HG02610 (cell line): ENCODE measurements around the gene CAMK1D.

ENCODE experiments used
- ATAC-seq: cut with Tn5 transposase; IDR thresholded peaks from one replicate; pipeline ENCODE4 v1.9.1; 2021; ENCODE audit warnings: mild to moderate bottlenecking, moderate library complexity; ENCODE audit not compliant: unreplicated experiment

The CAMK1D gene

DNA sequence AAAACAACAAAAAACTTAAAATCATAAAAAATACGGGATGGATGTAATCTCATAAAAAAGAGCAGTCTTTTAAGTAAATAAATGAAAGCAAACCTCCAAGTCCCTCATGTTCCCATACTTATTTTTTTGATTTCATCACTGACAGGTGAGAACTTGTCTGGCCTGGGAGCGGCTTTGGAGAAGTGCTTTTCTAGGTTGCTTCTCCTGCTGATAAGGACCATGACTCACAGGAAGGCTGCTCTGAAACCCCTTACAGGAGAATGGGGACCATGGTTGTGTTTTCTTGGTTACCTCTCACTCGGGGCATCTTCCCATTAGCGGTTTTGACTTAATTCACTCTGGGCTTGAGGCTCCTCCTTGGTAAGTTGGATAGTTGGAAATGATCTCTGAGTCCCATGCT is 237.4 kb downstream of the CAMK1D start:
- no peak for ATAC-seq

DNA sequence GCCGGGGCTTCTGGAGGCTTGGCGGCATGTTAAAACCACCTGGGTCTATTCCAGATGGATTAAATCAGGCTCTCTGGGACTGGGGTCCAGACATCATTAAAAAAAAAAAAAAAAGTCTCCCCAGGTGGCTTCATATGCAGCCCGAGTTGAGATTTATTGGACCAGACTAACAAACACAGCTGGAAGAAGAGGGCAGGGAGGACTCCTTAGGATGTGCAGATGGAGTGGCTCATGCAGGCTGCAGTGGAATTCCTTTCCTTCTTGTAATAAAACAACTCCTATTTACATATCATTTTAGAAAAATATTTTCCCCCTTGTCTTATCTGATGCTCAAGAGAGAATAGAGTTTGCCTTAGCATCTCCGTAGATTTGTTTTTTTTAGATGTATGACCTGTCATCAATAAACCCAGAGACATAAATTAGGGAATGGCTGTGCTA is 238.1 kb downstream of the CAMK1D start:
- no peak for ATAC-seq

DNA sequence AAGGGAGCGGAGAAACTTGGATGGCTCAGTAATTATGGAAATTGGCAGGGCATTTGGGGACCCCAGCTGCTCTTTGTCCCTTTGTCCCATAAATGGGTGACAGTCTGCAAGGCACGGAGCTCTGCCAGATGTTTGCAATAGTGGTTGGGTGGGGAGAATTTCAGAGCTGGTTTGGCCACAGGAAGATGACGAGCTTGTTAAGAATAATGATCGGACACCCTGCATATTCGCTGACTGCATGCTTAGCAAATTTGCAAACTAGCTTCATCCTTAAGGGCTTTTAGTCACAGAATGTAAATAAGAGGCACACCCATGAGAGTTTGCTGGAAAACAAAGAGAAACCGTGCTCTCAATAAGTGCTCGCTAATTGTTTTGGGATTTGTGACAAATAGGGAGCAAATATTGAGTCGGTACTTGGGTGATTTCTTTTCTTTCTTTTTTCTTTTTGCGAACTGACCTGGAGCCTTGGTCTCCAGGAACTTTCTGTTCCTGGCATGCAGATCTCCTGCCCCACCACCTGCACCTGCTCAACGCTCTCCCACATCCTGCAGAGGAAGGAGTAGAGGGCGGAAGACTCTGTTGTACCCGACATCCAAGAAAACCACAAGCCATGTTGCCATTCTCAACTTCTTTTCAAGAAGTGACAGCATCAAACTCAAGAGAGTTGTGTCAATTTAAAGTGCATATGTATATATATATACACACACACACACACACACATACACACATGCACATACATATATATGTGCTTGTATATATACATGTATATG is 238.9 kb downstream of the CAMK1D start:
- no peak for ATAC-seq

DNA sequence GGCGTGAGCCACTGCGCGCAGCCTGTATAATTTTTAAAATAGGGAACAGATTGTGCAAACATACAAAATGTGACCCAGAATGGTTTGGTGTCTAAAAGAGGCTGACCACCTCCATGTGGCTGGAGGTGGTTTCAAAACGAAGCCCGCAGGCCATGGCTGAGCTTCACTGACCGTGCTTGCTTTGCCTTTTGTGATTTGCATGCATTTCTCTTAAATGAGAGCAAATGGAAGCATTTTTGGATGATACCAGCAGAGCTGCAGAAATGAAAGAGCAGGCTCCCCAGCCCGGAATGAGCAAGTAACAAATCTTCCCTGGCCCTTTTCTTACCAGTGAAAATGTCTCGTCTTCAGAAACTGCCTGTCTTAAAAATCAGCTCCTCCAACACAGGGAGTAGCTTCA is 239.9 kb downstream of the CAMK1D start:
- no peak for ATAC-seq

DNA sequence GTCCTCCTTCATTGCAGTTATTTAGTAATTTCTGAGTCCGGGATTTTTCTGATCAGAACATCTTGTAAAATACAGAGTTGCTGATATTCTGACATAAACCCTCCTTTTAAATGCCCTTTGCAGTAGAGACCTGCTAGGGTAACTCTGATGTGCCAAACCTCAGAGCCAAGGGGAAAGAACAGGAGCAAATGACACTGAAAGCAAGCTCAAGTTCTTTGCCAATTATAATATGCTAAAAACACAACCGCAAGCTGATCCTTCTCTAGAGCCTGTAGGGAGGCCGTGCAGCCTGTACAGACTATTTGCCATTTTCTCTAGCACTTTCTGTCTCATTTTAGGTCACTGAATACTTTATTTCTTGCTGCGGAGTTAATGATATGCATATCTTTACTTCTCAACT is 240.4 kb downstream of the CAMK1D start:
- no peak for ATAC-seq

DNA sequence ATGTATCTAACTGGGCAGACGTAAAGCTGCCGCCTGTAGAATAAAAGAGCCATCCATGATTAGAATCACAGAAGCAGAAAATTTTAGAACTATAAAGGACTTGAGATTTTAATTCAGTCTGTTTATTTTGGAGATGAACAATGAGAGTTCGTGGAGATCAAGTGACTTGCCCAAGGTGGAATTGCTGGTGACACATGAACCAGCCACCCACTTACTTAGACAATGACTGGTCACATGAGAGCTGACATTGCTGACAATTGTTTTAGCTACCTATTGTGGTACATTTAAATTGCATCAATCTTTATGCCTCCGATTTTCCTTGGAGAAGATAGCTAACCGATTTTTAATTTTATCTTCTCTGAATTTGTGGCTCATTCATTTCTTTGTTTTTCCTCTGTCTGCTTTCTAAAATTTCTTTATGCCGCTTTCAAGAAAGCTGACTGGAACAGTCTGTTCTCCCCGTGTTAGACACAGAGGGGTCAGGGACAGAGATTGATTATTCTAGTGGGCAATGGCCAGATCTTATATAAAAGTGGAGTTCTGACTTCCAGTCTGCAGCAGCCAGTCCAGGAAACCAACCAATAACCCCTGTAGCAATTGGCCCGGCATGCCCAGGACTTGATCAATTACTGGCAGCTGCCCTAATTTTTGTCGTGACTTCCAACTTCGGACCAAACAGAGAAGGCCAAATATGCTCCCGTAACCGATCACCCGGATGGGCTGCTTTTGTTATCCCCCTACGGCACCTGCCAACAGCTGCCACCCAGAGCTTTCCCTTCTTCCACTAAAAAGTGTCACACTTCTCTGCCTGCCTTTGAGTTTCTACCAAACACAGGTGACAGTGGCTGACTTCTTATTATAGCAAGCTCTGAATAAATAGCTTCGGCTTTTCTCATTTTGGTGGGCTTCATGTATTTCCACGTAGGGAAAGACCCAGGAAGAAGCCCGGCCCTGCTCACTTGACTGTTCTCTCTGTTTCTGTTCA is 241.6 kb downstream of the CAMK1D start:
- no peak for ATAC-seq

DNA sequence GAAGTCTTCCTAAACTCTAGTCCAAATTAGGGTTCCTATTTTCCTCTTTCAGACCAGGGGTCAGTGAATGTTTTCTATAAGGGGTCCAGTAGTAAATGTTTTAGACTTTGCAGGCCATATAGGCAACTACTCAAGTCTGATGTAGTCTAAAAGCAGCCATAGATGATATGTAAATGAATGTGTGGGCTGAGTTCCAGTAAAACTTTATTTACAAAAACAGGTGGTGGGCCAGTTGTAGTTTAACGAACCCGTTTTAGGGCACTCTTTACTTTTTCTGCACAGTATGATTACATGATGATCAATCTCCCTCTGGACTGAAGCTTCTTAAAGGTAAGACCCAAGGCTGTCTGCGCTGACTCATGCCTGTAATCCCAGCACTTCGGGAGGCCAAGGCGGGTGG is 243.6 kb downstream of the CAMK1D start:
- no peak for ATAC-seq

DNA sequence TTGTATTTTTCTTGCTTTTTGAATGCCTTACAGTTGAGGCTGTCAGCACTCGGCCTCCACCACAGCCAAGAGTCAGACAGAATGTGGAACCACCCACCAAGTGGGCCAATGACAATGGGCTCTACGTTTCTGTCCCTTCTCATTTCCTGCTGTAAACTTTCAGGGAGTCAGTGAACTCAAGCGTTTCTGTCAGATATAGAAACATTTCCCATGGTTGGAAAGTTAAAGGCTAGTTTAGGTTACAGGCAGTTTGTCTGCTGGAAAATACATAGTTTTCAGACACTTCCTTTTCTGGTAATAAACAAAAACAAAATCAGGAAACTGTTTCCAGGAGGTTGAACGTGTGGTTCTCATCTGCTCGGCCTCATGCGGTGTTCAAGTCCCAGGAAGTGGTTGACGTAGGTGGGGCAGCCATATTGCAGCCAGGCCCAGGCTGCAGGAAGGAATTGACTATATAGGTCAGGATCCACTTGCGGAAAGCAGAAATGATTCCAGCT is 245.1 kb downstream of the CAMK1D start:
- ATAC-seq: no peak

DNA sequence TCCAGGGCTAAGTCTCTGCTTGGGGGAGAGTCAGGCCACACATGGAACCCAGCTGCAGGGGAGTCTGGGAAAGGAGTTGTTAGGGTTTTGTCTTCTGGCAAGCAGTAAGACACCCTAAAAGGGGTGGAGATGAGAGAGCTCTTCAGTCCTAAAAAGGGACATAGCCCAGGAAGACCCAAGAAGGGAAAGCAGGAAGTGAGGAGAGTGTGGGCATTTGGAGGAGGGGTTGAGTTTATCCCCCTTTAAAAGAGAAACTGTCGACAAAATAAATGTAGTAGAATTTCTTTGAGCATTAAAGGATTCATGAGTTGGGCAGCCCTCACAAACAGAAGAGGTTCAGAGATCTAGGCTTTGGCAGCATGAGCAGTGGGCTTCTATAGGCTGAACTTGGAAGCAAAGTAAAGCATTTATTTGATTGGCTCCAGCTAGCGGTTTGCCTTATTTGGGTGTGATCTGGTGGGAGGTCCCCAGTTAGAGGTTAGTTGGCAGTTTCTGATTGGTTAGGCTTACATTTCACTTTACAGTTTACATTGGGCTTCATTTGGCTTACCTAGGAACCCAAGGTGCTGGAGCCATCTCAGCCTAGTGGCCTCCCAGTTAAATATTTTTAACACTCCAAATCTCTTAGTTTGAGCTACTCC is 246.7 kb downstream of the CAMK1D start:
- no peak for ATAC-seq

DNA sequence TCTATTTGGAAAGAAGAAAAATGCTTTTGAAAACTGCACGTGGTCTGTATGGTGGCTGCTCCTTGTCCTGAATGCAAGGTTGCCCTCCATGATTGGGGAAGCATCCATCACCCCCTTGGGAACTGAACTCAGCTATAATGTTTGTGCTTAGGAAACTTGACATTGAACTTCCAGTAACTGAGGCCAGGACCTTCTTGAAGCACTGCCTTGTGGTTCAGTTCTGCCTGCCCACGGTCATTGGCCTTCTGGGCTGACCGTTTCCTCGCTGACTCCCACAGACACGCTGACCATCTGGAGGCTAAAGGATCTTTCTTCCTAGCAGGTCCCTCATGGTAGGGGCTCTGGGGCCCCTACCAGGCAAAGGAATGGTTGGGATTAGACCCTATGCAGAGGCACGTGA is 247.8 kb downstream of the CAMK1D start:
- ATAC-seq: no peak

DNA sequence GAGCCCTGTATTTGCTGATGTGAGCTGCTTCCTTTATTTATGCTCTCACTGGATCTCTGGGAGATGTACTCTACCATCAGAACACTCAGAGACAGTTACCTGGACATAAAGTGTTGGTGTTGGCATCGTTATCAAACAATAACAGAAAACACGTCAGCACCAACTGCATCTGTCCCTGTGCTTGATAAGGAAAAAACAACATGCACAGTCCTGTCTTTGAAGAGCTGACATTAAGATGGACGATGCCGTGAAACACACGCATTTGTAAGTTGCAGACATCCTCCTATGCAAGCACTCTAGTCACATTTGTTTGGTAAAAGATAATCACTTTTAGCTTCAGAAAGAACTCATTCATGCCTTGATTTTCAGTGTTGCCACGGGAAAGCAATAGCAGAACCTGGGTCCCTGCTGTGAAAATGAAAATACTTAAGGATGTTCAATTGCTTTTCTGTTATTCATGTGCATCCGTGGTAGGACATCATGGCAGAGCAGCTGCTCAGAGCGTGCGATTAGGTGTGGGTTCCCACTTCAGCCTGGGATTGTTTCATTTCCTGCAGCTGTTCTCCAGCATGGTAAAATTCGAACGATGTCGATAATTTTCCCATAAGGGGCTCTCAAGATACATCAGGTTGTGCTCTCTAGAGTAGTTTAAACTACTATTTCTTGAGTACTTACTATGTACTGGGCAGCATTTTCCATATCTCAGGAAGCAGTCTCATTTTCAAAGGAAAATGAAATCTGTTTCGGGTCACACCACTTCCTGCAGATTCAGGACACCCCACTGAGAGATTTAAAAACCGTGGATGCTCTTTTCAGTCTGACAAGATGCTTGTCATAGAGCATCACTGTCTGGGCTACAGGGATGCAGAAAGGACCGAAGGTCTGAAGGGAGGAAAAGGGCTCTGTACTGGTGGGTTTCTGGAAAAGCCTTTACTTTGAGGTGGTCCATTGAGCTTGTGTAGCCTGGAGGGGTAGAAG is 248.7 kb downstream of the CAMK1D start:
- ATAC-seq: no peak

DNA sequence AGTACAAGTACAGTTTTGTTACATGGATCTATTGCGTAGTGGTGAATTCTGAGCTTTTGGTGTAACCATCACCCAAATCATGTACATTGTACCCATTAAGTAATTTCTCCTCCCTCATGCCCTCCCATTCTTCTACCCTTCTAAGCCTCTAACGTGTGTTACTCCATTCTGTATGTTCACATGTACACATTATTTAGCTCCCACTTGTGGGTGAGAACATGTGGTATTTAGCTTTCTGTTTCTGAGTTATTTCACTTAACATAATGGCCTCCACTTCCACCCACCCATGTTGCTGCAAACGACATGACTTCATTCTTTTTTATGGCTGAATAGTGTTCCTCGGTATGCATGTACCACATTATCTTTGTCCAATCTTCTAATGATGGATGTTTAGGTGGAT is 251.3 kb downstream of the CAMK1D start:
- no peak for ATAC-seq

DNA sequence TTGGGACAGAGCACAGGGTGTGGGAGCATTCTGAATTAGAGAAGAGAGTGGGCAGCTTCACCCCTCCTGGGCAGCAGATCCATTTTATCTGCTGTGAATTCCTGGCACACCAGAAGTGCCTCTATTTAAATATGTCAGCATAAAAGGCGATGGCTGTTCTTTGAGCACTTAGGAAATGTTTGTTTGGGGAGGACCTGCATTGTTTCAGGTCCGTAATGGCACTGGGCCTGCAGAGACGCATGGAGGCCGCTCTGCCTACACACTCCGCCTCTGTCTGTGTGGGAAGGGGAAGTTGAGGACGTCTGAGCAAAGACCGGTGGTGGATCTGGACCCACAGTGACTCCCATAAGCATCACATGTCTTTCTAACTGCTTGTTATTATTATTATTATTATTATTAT is 253.2 kb downstream of the CAMK1D start:
- no peak for ATAC-seq

DNA sequence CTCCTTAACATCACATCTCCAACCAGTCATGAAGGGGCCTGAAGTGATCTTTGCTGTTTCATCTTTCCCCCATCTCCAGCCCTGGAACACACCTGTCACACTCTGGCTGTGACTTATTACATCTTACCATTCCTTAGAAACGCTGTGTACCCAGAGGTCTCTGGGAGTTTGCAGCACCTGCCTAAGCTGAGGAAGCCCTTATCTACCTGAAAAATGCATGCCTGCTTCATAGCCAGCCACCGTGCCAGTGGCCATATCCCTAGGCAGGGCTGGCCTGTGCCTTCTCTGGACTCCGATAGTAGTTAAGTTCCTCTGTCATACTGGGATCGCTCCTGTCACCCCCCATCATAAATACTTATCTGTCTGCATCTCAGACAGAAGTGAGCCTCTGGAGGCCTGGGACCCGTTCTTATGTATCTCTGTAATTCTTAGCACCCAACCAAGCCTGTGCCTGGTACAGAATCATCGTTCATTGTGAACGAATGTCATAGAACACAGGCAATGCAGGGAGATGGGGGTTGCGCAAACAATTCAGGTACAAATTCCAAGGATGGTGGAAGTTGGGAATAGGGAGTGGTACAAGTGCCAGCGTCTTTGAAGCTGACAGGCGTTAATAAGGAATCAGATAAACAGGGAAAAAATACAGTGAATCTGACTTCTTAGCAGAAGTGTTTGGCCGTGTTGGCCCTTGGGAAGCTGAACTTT is 254.6 kb downstream of the CAMK1D start:
- no peak for ATAC-seq

DNA sequence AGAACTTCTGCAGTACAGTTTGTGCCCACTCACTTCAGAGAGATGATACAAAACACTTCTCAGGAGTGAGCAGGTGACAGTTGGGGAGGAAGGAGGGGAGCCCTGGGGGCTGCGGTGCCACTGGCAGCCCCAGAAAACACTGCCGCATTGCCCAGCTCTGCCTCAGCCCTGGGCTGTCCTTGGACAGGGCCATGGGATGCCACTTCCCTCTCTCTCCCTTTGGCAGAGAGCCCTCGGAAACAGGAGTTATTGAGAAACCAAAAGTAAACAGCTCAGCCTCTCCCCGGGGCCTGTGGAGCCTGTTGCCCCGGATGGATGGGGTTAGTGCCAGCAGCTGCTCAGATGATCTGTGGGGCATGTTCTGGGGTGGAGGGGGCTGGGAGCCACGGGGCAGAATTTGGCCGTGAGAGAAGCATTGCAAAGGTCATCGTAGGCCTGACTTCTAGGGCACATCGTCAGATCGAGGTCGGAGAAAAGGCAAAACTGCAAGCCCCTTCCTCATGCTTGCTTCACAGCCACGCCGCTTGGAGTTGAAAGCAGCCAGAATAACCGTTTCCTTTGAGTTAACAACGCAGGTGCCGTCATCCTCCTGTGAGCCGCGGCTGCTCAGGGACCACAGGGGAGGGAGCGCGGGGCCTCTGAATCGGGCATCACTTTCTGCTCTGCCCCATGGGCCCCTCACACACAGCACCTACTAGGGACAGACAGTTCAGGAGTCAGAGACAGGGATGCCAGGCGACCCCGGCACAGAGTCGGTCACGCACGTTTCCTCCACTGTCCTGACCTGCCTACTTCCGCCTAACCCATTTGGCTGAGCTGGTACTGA is 256.4 kb downstream of the CAMK1D start:
- ATAC-seq: peak; percentile 59

DNA sequence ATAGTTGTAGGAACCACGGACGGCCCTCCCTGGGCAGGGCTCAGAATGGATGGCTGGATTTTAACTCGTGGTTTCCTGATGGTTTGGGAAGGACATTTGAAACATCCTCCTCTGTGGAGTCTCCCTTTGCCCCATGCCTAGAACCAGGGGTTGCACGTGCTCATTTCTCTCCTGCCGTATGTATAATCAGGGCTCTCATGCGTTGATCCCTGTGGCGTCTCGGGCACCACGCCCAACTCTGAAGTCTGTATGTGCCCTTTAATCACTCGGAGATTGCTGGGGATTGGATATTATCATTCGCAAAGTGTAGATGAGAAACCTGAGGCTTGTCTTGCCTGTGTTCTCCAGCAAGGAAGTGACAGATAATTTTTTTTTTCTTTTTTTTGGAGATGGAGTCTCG is 257.1 kb downstream of the CAMK1D start:
- no peak for ATAC-seq

DNA sequence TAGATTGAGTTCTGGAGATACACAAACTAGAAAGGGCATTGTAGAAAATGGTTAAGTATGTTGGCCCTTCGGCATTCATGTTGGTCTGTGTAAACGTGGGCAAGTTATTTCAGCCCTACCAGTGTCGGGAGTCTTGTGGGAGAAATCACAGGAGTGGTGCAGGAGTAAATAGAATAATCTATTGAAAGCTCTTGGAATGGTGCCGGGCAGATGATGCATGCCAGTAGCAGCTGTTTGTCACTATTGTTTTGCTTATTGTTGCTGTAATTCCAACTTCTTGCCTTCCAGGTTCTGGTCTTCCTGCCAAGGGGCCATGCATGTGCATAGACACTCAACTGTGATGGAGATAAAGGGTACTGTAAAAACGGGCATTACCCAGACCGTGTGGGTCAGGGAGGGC is 259.4 kb downstream of the CAMK1D start:
- ATAC-seq: no peak

DNA sequence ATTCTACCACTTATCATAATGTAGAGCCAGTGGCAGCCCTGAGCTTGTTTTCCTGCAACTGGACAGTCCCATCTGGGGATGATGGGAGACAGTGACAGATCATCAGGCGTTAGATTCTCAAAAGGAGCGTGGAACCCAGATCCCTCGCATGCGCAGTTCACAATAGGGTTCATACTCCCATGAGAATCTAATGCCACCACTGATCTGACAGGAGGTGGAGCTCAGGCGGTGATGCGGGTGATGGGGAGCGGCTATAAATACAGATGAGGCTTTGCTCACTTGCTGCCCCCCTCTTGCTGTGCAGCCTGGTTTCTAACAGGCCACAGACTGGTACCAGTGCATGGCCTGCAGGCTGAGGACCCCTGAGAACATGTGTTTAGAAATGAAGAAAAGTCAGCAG is 260.1 kb downstream of the CAMK1D start:
- no peak for ATAC-seq

DNA sequence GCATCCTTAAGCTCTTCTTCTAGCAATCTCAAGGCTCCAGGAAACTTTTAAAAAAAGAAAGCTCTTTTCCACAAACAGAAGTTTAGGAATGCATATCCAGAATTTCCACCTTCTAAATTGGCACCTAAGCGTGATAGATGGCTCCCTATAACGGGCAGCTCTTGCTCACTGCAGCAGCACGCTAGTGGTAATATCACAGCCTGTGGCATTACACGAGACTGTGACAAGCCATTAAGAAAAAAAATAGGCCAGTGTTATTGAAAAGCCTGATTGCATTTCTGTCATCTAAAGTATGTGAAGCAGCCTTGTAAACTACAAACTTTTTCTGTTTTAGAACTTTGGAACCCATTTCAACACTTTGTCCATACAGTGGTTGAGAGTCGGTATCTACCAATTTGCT is 263.8 kb downstream of the CAMK1D start:
- ATAC-seq: no peak
